ENCODE measurements around the gene IMMT. TPM values are rescaled to one million over a fixed set of nuclear protein-coding genes. Genes with fewer than 3 reads are reported as not detected.

Gene IMMT
- total and polyA plus RNA-seq, 9 of the 15 experiments (the other 6 are each of a cell fraction or from before 2014, with no cell fraction given) = 119 to 294 (median 140) TPM

DNA sequence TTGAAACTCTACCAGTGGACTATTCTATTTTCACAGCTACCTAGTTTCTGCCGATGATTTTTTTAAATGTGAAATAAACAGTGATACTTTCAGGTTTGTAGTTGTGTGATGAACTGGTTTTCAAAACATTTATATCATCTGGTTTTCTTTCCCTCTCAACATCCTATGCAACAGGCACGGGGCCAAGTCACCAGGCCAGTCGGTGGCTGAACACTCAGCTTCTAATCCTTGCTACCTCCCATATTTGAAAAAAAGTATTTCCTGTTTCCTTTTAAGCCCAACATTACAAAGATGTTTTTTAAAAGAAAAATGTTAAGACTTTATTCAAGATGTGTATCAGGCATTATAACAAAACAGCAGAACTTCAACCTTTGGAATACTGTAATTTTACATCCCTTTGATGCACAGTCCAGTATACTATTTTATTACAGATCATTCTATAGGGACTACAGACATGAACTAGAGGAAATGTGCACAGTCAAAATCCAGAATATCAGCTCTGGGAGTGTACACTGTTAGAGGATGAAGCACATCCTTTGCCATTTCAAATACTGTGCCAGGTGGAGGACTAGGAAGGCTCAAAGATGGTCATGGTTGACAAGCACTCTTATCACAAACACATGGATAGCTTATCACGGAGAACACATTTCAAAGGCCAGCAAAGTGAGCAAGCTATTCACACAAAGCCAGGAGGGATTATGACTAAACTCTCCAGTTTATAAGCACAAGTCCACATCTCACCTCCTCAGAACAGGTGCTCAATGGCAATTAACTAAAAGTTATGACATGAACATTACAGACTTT is 18.6 kb upstream of the IMMT start (continued):
- TF ChIP-seq, protein P1, sequence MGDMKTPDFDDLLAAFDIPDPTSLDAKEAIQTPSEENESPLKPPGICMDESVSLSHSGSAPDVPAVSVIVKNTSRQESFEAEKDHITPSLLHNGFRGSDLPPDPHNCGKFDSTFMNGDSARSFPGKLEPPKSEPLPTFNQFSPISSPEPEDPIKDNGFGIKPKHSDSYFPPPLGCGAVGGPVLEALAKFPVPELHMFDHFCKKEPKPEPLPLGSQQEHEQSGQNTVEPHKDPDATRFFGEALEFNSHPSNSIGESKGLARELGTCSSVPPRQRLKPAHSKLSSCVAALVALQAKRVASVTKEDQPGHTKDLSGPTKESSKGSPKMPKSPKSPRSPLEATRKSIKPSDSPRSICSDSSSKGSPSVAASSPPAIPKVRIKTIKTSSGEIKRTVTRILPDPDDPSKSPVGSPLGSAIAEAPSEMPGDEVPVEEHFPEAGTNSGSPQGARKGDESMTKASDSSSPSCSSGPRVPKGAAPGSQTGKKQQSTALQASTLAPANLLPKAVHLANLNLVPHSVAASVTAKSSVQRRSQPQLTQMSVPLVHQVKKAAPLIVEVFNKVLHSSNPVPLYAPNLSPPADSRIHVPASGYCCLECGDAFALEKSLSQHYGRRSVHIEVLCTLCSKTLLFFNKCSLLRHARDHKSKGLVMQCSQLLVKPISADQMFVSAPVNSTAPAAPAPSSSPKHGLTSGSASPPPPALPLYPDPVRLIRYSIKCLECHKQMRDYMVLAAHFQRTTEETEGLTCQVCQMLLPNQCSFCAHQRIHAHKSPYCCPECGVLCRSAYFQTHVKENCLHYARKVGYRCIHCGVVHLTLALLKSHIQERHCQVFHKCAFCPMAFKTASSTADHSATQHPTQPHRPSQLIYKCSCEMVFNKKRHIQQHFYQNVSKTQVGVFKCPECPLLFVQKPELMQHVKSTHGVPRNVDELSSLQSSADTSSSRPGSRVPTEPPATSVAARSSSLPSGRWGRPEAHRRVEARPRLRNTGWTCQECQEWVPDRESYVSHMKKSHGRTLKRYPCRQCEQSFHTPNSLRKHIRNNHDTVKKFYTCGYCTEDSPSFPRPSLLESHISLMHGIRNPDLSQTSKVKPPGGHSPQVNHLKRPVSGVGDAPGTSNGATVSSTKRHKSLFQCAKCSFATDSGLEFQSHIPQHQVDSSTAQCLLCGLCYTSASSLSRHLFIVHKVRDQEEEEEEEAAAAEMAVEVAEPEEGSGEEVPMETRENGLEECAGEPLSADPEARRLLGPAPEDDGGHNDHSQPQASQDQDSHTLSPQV (IDR thresholded peaks at IDR 0.05) = peak; percentile 59
- TF ChIP-seq NR4A1 (CRISPR knock-in tag; IDR thresholded peaks at IDR 0.05) = no peak
- TF ChIP-seq NR4A1 (tag; IDR thresholded peaks at IDR 0.05) = 0 out of 2 replicates have a peak, but pooled peaks have one; percentile 55
- peak; percentile 22; the same call in 1 of the 2 replicates for TF ChIP-seq C11orf30 (IDR thresholded peaks at IDR 0.05; ENCODE audit: low read depth)
- peak; percentile 81 for TF ChIP-seq HLTF (IDR thresholded peaks at IDR 0.05)
- no peak for TF ChIP-seq POLR3A (IDR thresholded peaks at IDR 0.05; ENCODE audit: borderline replicate concordance, extremely low read depth, insufficient read depth, insufficient read length)
- TF ChIP-seq MAFG (tag; conservative IDR thresholded peaks at IDR 0.05) = peak; percentile 49; the same call in 1 of the 2 replicates
- TF ChIP-seq, protein P2, sequence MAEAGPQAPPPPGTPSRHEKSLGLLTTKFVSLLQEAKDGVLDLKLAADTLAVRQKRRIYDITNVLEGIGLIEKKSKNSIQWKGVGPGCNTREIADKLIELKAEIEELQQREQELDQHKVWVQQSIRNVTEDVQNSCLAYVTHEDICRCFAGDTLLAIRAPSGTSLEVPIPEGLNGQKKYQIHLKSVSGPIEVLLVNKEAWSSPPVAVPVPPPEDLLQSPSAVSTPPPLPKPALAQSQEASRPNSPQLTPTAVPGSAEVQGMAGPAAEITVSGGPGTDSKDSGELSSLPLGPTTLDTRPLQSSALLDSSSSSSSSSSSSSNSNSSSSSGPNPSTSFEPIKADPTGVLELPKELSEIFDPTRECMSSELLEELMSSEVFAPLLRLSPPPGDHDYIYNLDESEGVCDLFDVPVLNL (CRISPR knock-in tag; IDR thresholded peaks at IDR 0.05; ENCODE audit: low read depth) = no peak
- peak; percentile 67 for TF ChIP-seq NFE2 (IDR thresholded peaks at IDR 0.05; ENCODE audit: low read depth)
- peak; percentile 96 for TF ChIP-seq SMARCE1 (IDR thresholded peaks at IDR 0.05)
- no peak; a peak in 1 of 4 replicates for TF ChIP-seq NRF1 (conservative IDR thresholded peaks at IDR 0.05 in 1 of 2, IDR thresholded peaks at IDR 0.05 in 1 of 2)
- no peak for TF ChIP-seq SLC30A9 (CRISPR knock-in tag; IDR thresholded peaks at IDR 0.05)
- TF ChIP-seq SRSF1 (IDR thresholded peaks at IDR 0.05; ENCODE audit: low read depth, low read length) = no peak
- peak; percentile 14; the same call in 1 of the 2 replicates for TF ChIP-seq ZNF239 (CRISPR knock-in tag; IDR thresholded peaks at IDR 0.05)
- TF ChIP-seq, protein P3, sequence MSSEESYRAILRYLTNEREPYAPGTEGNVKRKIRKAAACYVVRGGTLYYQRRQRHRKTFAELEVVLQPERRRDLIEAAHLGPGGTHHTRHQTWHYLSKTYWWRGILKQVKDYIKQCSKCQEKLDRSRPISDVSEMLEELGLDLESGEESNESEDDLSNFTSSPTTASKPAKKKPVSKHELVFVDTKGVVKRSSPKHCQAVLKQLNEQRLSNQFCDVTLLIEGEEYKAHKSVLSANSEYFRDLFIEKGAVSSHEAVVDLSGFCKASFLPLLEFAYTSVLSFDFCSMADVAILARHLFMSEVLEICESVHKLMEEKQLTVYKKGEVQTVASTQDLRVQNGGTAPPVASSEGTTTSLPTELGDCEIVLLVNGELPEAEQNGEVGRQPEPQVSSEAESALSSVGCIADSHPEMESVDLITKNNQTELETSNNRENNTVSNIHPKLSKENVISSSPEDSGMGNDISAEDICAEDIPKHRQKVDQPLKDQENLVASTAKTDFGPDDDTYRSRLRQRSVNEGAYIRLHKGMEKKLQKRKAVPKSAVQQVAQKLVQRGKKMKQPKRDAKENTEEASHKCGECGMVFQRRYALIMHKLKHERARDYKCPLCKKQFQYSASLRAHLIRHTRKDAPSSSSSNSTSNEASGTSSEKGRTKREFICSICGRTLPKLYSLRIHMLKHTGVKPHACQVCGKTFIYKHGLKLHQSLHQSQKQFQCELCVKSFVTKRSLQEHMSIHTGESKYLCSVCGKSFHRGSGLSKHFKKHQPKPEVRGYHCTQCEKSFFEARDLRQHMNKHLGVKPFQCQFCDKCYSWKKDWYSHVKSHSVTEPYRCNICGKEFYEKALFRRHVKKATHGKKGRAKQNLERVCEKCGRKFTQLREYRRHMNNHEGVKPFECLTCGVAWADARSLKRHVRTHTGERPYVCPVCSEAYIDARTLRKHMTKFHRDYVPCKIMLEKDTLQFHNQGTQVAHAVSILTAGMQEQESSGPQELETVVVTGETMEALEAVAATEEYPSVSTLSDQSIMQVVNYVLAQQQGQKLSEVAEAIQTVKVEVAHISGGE (CRISPR knock-in tag; IDR thresholded peaks at IDR 0.05) = peak in 1 of 3 experiments; percentile 51; a peak in 1 of 6 replicates
- peak; percentile 93 for TF ChIP-seq STAT5A (IDR thresholded peaks at IDR 0.05; ENCODE audit: borderline replicate concordance, low read length)
- peak; percentile 90 for TF ChIP-seq GATAD2A (IDR thresholded peaks at IDR 0.05)
- TF ChIP-seq ARNT (IDR thresholded peaks at IDR 0.05) = peak; percentile 20 to 70; a peak in 1 of 4 replicates

Data from K562 (cell line).